SK-N-SH treated with all-trans-retinoic acid at 6 μM for 48 hours (cell line): Measurements from ENCODE around the gene MLLT1.

Source experiments
- ARNTL ChIP-seq: fragments of 450-650 bp; formaldehyde crosslinking; IDR thresholded peaks from 2 replicates; pipeline ENCODE4 v1.5.0; 2020; ENCODE audit warnings: low read depth, mild to moderate bottlenecking, moderate library complexity, borderline replicate concordance
- BACH2 ChIP-seq: fragments of 250-450 bp; sonication (Bioruptor Pico); IDR thresholded peaks from 2 replicates; pipeline ENCODE4 v1.9.0; 2021; ENCODE audit warnings: mild to moderate bottlenecking, borderline replicate concordance
- CREB5 ChIP-seq: fragments of 250-450 bp; sonication (Bioruptor Pico); IDR thresholded peaks from 2 replicates; pipeline ENCODE4 v1.5.1; 2020; ENCODE audit warnings: low read depth, mild to moderate bottlenecking, moderate library complexity
- GLIS3 ChIP-seq: fragments of 250-450 bp; sonication (Bioruptor Pico); IDR thresholded peaks from 2 replicates; pipeline ENCODE4 v1.5.0; 2020; ENCODE audit warnings: mild to moderate bottlenecking, moderate library complexity
- ISL1 ChIP-seq: fragments of 250-450 bp; sonication (Bioruptor Pico); IDR thresholded peaks from 2 replicates; pipeline ENCODE4 v2.1.2; 2022; ENCODE audit warnings: mild to moderate bottlenecking, moderate library complexity
- OSR1 ChIP-seq: fragments of 250-450 bp; sonication (Bioruptor Pico); IDR thresholded peaks from 2 replicates; pipeline ENCODE4 v1.8.0; 2022; ENCODE audit warnings: moderate library complexity, mild to moderate bottlenecking, inconsistent platforms
- PATZ1 ChIP-seq: fragments of 250-450 bp; sonication (Bioruptor Pico); IDR thresholded peaks from 2 replicates; pipeline ENCODE4 v1.8.0; 2020; ENCODE audit warnings: mild to moderate bottlenecking, moderate library complexity, borderline replicate concordance
- PPARA ChIP-seq: fragments of 250-450 bp; sonication (Bioruptor Pico); IDR thresholded peaks from 2 replicates; pipeline ENCODE4 v1.5.0; 2020; ENCODE audit warnings: mild to moderate bottlenecking, borderline replicate concordance
- RARB ChIP-seq: fragments of 250-450 bp; sonication (Bioruptor Pico); IDR thresholded peaks from 2 replicates; pipeline ENCODE4 v1.8.0; 2021; ENCODE audit warnings: mild to moderate bottlenecking, moderate library complexity
- SNAI2 ChIP-seq: fragments of 250-450 bp; sonication (Bioruptor Pico); IDR thresholded peaks from 2 replicates; pipeline ENCODE4 v1.5.0; 2020; ENCODE audit warnings: mild to moderate bottlenecking, moderate library complexity
- TOX ChIP-seq: fragments of 250-450 bp; sonication (Bioruptor Pico); IDR thresholded peaks from 2 replicates; pipeline ENCODE4 v1.8.0; 2021; ENCODE audit warnings: mild to moderate bottlenecking, moderate library complexity, borderline replicate concordance
- ZFP3 ChIP-seq: fragments of 250-450 bp; sonication (Bioruptor Pico); IDR thresholded peaks from 2 replicates; pipeline ENCODE4 v1.5.0; 2020; ENCODE audit warnings: mild to moderate bottlenecking, moderate library complexity
- ZFP30 ChIP-seq: fragments of 450-650 bp; formaldehyde crosslinking; IDR thresholded peaks from 2 replicates; pipeline ENCODE4 v1.5.0; 2022; ENCODE audit warnings: mild to moderate bottlenecking, moderate library complexity

GRCh38 chr19:6211632-6212402 is 68.0 kb downstream of the MLLT1 start:
- TF ChIP-seq ZFP30 (CRISPR knock-in tag): no peak
- no peak for TF ChIP-seq ARNTL
- no peak for TF ChIP-seq RARB
- TF ChIP-seq PATZ1 (CRISPR knock-in tag): no peak
- no peak for TF ChIP-seq TOX (CRISPR knock-in tag)
- TF ChIP-seq BACH2: no peak
- no peak for TF ChIP-seq ZFP3 (CRISPR knock-in tag)
- no peak for TF ChIP-seq SNAI2 (CRISPR knock-in tag)
- TF ChIP-seq GLIS3 (CRISPR knock-in tag): no peak
- no peak for TF ChIP-seq PPARA (CRISPR knock-in tag)
- TF ChIP-seq CREB5 (CRISPR knock-in tag): no peak
- no peak for TF ChIP-seq OSR1
- TF ChIP-seq ISL1 (CRISPR knock-in tag): no peak
